DOHH2 (cell line): Measurements from ENCODE around the gene APOLD1.
"Not testable (repeated sequence)": the region's sequence is repeated elsewhere in the genome, so short reads cannot be mapped to it uniquely, and the experiment has no call there.

Source experiments
- EZH2phosphoT487 ChIP-seq: fragments of 200-600 bp; sonication (generic); IDR thresholded peaks from 2 replicates; pipeline ENCODE4 v1.6.1; 2017; ENCODE audit warnings: borderline replicate concordance, mild to moderate bottlenecking, antibody characterized with exemption, low read length, moderate library complexity, mixed read lengths
- TF ChIP-seq, protein P1 (sequence below): fragments of 200-600 bp; sonication (generic); IDR thresholded peaks from one replicate; pipeline ENCODE4 v1.5.1; 2014; ENCODE audit warnings: antibody characterized with exemption, mild to moderate bottlenecking, low read depth, low read length; ENCODE audit not compliant: poor library complexity, severe bottlenecking

DNA sequence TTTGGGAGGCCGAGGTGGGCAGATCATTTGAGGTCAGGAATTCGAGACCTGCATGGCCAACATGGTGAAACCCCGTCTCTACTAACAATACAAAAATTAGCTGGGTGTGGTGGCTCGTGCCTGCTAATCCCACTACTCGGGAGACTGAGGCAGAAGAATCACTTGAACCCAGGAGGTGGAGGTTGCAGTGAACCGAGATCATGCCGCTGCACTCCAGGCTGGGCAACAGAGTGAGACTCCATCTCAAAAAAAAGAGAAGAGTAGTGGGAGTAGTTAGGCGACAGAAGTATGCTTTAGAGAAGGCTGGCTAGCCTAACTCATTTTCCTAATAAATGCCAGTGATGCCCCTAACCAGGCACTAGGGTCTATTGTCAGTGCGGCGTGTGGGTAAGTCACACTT lies 54.0 kb downstream of the APOLD1 start:
- TF ChIP-seq, protein P1, sequence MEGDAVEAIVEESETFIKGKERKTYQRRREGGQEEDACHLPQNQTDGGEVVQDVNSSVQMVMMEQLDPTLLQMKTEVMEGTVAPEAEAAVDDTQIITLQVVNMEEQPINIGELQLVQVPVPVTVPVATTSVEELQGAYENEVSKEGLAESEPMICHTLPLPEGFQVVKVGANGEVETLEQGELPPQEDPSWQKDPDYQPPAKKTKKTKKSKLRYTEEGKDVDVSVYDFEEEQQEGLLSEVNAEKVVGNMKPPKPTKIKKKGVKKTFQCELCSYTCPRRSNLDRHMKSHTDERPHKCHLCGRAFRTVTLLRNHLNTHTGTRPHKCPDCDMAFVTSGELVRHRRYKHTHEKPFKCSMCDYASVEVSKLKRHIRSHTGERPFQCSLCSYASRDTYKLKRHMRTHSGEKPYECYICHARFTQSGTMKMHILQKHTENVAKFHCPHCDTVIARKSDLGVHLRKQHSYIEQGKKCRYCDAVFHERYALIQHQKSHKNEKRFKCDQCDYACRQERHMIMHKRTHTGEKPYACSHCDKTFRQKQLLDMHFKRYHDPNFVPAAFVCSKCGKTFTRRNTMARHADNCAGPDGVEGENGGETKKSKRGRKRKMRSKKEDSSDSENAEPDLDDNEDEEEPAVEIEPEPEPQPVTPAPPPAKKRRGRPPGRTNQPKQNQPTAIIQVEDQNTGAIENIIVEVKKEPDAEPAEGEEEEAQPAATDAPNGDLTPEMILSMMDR, result not testable (repeated sequence)
- TF ChIP-seq EZH2phosphoT487, result not testable (repeated sequence)
